CD4-positive, alpha-beta T cell treated with Interleukin-12 subunit alpha and Interleukin-12 subunit beta, for 1 hour (primary cell): Measurements from ENCODE around the gene TXN2.
"Not testable (repeated sequence)": the region's sequence is repeated elsewhere in the genome, so short reads cannot be mapped to it uniquely, and the experiment has no call there.

Source experiments
- DNase-seq: peaks from one replicate; pipeline ENCODE4 v3.0.0-alpha.2; 2020

TXN2 gene

DNA sequence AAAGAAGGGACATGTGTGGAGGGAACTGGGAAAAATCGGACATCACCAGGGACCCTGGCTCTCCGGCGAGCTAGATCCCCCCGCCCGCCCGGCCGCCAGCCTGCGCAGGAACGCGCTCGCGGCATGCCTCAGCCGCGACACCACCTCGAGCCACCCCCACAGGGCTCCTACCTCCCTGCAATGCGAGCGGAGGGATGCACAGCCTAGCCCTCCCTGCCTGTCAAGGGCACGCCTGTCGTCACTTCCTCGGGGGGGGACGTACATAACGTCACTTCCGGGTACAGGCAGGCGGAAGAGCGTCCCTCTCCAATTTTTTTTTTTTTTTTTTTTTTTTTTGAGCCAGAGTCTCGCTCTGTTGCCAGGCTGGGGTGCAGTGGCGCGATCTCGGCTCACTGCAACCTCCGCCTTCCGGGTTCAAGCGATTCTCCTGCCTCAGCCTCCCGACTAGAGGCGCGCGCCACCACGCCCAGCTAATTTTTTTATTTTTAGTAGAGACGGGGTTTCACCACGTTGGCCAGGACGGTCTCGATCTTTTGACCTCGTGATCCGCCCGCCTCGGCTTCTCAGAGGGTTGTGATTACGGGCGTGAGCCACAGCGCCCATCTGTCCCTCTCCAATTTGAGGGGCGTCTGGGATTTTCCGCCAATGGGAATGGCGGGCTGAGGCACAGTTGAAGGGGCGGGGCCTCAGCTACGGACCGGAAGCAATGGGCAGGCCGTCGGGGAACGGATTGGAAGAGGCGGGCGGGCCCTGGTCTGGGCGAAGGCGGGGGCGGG, at the start of gene TXN2:
Gene TXN2, minus strand, starts transcription at position 248 of the 776 bp plus-strand sequence. CDS start 803 bp downstream, outside the sequence.
- DNase-seq = peak; percentile 97

- peak; percentile 100 for DNase-seq
Measured at GRCh38 chr22:36528795-36529751, 47.6 kb upstream of the TXN2 start, which contains the start of gene EIF3D. Gene EIF3D, minus strand, starts transcription at chr22:36529166. Its CDS starts 3,045 bp downstream, at chr22:36526121.

GRCh38 chr22:36528341-36528740, 46.9 kb upstream of the TXN2 start:
- peak; percentile 32 for DNase-seq

- DNase-seq = no peak
Measured at GRCh38 chr22:36522662-36523061, 41.2 kb upstream of the TXN2 start.

- no peak for DNase-seq
Measured at GRCh38 chr22:36520423-36520822, 39.0 kb upstream of the TXN2 start.

DNA sequence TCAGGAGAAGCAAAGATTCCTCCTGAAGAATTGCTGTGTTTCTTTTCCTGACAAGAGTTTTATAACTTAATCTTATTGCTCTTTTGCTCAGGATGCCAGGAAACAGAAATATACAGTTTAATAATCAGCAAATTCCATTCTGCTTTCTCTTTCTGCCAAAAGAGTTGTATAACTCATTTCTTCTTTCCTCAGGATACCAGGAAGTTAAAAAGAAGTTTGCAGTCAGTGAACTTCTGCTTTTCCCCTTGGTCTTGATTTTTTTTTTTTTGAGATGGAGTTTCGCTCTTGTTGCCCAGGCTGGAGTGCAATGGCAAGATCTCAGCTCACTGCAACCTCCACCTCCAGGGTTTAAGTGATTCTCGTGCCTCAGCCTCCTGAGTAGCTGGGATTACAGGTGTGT, 38.5 kb upstream of the TXN2 start:
- not testable (repeated sequence) for DNase-seq

GRCh38 chr22:36514766-36515165, 33.3 kb upstream of the TXN2 start:
- DNase-seq = no peak

GRCh38 chr22:36512991-36513390, 31.6 kb upstream of the TXN2 start:
- DNase-seq = no peak

- no peak for DNase-seq
Measured at GRCh38 chr22:36512333-36512732, 30.9 kb upstream of the TXN2 start.

DNA sequence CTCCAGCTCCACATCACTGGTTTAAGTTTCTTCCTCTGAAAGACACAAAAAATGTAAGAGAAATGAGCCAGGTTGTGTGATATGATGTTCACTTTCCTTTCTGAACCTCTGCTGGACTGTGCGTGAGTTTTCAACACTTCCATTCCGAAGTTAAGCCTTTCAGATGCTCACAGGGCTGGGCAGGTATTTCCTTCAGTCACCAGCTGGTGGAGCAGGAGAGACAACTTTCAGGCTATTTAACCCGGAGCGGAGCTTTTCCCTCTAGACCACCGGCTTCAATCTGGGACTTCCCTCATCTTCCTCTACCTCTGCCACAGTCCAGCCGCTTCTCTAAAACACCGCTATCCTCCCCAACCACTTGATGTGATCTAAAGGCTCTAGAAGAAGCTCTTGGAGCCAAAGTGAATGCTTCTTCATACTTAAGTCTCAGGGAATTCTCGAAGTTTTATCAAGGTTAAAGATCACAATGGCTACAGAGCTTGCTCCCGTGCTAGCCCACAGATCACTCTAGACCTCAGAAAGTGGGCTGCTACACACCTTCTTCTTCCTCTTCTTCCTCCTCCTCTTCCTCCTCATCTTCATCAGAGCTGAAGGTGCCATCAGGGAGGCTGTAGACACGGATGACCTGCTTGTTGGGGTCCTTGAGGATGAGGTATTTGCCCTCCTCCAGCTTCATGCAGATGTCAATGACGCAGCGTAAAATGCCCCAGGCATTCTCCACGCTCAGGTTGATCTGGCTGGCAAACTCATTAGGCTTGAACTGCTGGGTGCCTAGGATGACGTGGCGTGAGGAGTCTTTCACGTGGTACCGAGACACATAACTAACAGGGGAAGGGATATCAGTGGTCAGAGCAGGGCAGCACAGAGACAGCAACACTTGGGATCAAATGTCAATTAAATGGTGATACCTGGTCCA, 29.8 kb upstream of the TXN2 start:
- DNase-seq = peak; percentile 43

- DNase-seq = no peak
Measured at GRCh38 chr22:36510384-36510783, 28.9 kb upstream of the TXN2 start.

DNA sequence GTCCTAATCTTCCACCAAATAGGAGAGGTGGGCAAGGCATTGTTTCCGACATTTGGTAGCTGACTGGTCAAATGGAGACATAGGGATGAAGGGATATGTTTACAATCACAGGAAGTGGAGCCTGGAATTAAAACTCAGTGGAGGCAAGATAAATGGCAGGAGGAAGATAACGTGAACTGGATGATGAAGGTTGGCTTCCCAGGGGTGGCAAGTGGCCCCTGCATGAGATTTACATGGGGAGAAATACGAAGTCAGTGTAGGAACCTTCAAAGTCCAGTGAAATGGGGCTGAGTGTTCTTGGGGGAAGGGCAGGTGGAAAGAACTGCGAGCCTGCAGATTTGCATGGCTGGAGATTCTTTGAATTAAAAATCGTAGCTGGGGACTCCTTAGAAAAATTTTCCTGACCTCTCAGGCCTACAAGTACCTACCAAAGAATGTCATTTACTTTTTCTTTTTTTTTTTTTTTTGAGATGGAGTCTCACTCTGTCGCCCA, 26.1 kb upstream of the TXN2 start:
- DNase-seq = no peak

DNA sequence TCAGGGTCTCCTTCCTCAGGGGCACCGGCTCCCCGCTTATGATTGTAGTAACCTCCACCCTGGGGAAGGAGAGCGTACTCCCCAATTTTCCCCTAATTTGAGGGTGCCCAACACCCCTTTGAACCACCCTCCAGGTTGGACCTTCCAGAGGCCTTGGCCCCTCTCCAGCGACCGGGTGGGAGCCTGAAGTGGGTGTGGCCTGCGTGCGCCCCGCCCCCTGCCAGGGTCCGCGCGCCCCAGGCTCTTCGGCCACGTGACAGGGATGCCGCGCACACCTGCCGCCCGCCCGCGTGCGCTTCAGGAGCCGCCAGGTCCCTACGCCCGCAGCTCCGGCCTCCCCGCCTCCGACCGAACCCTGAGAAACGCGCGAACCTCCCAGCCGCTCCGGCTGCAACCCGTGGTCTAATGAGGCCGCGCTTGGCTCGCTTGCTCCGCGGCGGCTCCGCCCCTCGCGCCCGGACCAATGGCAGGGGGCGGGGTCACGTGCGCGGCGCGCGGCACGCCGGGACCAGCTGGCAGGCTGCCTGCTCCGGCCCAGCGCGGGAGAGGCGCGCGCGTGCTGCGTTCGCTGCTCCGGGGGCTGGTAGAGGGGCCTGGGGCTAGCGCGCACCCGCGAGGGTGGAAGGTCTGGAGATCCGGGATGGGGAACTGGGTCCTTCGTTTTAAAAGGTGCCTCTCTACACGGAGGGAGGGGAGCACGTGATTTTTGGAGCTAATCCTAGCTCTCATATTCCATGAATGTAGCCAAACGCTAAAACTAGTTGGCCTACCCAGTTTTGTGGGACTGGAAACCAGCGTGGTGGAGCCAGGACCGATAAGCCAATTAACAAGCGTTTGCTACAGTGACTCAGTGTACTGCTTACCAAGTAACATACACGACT, 25.4 kb upstream of the TXN2 start, which contains the start of gene FOXRED2:
Gene FOXRED2, minus strand, starts transcription at position 404 of the 881 bp plus-strand sequence. CDS start 618 bp downstream, outside the sequence.
- peak; percentile 92 for DNase-seq

- no peak for DNase-seq
Measured at GRCh38 chr22:36505998-36506635, 24.7 kb upstream of the TXN2 start.

DNA sequence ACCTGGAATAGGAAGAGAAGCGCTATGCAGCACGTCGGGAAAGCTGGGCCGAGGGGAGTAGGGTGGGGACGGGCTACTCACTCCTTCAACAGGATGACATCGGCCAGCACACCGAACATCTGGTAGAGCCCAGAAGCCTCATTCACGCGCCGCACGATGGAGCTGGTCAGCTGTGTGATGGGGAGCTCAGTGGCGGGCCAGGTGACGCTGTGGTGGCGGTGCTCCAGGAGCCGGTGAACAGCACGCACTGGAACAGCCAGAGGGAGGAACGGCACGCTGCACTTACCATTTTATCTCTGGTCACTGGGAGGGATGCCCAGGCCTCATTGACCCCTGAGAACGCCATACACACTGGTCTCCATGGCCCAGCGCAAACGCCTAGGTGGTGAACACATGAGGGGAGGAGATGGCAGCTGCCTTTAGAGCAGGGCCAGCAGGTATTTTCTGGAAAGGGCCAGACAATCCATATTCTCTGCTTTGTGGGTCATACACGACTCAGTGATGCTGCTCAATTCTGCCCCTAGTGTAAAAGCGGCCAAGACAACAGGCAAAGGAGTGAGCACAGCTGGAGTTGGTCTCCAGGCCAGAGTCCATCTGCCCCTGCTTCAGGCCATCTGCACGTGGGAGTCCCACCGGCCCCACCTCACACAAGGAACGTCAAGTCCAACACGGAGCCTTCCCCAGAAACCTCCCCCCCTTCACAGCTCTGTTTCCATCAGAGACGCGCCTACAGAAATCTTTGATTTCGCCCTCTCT, 16.6 kb upstream of the TXN2 start:
- no peak for DNase-seq

DNA sequence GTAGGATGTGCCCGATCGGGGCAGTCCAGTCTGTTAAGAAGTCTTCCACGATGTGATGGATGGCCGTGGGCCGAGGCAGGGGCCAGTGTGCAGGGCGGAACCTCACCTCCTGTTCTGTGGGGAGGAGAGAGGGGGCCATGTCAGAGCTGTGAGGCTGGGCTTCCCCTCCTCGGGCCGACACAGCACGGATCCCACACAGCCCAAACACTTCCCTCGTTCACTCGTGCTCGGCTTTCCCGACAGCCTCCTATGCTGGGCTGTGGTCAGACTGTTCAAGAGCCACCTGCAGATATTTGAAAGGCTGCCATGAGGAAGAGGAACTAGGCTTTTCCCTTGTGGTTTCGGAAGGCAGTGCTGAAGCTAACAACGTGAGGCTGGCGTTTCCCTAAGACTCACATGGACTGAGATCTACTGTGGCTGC, 12.3 kb upstream of the TXN2 start:
- DNase-seq = peak; percentile 12

DNA sequence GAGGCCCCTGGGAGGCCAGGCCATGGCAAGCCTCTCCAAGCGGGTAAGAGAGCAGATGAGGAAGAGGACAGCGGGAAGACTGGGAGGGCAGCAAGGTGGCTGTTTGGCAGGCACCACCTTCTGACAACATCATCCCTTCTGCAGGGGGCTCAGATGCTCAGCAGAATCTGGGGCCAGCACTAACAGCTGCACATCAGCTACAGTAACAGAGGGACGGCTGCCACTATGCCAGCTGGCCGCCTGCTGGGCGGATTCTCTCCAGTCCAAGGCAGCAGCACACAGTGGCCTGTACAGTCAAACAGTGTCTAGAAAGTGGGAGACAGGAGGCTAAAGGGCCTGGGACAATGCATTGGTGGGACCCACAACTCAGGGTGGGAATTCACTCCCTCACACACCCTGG, 10.7 kb upstream of the TXN2 start:
- no peak for DNase-seq

DNA sequence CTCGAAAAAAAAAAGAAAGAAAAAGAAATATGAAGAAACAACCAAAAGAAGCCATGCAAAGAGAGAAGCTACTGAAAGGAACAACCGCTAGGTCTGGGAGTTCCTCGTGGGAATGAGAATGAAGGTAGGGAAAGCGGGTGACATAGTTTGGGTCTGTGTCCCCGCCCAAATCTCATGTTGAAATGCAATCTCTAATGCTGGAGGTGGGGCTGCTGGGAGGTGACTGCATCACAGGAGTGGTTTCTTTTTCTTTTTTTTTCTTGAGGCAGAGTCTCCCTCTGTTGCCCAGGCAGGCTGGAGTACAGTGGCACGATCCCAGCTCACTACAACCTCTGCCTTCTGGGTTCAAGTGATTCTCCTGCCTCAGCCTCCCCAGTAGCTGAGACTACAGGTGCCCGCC, 9.7 kb upstream of the TXN2 start:
- DNase-seq = no peak

DNA sequence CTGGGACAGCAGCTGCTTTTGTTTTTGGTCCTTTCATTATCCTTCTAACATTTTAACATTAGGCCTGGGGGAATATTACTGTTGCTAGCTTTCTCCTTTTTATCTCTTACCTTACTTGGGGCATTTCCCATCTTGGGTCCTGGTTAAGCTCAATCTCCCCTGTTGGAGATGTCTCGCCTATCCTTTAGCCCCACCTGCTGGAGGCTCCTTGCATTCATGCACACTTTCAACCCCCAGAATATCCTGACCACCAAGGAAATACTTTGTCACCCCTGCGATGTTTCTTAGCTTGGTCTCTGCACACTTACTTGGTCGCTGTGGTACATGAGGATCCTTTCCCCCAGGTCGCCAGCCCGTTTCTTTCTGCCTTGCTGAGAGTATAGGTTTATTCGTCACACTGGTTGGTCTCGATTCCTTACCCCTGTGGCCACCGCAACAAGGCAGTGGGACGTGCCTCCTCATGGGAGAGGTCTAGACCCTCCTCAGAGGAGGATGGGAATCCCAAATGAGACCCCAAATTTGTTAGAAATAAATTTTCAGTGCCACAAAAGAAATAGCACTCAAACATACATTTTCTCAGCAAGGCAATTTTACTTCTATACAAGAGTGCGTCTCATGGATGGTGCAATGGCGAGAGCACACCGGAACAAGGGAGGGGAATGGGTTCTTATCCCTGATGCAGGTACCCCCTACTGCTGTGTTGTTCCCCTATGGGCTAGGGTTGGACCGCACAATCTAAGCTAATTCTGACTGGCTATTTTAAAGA, 5.4 kb upstream of the TXN2 start:
- peak; percentile 76 for DNase-seq
